GF-D8 (cell line): Measurements from ENCODE around the gene TRPM3.

ENCODE experiments used
- DNase-seq: peaks from one replicate; lab custom pipeline; 2025; lab: John Stamatoyannopoulos, UW

TRPM3 gene

DNA sequence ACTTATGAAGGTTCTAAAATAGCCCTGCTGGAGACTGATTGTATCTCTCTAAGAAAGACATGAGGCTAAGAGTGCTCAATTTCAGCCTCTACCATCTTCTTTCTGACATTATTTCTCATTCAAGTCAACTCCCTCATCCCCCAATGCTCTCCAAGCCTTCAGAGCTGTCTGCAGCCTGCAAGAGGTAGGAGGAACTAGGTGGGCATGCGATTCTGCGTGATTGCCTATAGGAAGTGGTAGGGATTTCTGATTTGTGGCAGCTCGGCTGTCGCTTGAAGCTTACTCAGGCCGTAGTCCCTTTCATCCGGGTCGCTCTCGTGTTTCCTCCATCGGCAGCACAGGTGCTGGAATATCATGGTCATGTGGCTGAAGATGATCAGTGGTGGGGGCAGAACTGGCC lies 568.9 kb downstream of the TRPM3 start:
- DNase-seq = no peak

- no peak for DNase-seq
Observed at GRCh38 chr9:70551801-70552200, 569.6 kb downstream of the TRPM3 start.

DNA sequence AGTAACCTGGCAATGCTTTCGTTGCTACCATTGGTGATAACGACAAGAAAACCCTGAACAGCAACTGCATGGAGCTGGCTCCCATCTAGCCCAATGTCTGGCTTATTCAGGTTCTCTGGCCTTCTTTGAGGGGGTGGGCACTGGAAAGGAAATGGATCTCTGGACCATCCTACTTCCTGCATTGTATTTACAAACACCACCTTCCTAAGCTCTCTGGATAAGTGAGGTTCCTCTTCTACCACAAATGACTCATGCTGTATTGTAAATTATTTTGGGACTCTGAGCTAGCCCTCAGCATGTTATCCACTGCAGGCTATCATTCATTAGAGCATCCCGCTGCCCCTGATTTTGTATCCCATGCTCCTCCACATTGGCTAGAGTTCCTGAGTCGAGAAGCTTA lies 570.0 kb downstream of the TRPM3 start:
- no peak for DNase-seq

DNA sequence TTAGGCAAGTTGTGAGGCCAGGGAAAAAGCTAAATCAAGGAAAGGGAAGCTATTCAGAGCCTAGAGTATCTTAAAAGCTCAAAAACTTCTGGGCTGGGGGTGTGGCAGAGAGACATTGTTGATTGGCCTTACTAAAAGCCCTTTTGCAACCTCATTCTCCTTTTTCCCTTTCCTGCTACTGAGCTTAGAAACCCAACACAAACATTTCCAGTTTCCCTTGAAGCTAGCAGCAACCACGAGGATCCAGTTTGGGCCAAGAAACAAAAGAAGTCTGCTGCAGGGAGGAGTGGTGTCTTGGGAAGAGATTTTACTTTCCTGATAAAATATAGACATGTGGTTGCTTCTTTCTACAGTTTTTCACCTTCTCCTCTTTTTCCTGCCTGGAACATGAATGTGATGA lies 571.5 kb downstream of the TRPM3 start:
- DNase-seq = no peak

DNA sequence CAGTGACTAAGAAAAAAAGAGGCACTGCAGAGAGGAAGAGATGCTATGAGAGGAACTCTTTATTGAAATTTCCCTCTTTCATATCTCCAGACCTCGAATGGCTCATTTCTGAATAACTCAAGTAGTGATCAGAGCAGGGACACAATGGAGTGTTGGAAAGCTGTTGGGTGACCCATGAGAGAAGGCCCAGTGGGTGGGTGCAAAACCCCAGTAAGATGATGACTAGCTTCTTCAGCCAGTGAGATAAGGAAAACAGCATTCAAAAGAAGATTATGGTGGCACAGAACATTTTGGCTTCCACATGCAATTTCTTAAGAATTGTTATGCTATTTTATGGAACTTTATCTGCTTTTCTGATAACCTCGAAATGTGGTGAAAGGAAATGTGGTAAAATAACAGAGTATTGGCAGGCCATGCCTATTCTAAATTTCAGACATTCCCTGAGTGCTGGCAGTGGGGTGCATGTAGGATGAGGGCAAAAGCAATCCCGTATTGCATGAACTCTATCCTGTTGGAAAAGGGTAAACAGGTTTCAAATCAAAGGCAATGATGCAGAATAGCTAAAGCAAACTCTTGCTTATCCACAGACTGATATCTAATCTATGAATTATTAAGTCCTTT lies 579.0 kb downstream of the TRPM3 start:
- DNase-seq = no peak

DNA sequence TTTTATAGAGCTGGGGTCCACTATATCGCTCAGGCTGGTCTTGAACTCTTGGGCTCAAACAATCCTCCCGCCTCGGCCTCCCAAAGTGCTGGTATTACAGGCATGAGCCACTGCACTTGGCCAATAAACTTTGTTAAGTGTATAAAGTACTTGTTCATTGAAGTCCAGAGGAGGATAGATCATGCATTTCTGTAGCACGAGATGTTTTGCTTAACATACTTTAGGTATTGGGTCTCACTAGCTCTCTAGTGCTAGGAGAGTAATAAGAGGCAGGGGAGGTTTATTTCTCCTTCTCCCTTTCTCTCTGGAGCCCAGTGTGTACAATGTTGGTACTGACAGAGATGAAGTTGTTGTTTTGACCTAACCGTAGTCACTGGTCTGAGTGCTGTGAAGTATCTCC lies 581.4 kb downstream of the TRPM3 start:
- DNase-seq = no peak

- DNase-seq = no peak
Observed at GRCh38 chr9:70539526-70539925, 581.9 kb downstream of the TRPM3 start.

- no peak for DNase-seq
Observed at GRCh38 chr9:70539001-70539400, 582.4 kb downstream of the TRPM3 start.

DNA sequence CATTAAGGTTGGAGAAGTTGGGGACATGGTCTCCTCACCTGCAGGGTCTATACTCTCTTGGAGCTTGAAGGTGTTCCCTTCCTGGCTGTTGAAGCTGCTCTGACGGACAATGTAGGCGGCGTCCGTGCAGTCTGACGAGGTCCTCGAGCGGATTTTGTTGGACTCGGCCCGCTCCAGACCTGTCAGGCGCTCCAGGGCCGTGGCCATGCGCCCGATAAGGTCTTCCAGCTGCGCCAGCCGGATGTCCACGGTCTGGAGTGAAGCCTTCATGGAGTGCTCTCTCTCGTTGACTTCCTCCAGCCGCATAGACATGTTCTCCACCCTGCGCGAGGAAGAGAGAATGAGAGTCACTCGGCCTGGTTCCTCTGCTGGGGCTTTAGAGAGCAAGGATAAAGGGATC lies 584.3 kb downstream of the TRPM3 start:
- DNase-seq = no peak

DNA sequence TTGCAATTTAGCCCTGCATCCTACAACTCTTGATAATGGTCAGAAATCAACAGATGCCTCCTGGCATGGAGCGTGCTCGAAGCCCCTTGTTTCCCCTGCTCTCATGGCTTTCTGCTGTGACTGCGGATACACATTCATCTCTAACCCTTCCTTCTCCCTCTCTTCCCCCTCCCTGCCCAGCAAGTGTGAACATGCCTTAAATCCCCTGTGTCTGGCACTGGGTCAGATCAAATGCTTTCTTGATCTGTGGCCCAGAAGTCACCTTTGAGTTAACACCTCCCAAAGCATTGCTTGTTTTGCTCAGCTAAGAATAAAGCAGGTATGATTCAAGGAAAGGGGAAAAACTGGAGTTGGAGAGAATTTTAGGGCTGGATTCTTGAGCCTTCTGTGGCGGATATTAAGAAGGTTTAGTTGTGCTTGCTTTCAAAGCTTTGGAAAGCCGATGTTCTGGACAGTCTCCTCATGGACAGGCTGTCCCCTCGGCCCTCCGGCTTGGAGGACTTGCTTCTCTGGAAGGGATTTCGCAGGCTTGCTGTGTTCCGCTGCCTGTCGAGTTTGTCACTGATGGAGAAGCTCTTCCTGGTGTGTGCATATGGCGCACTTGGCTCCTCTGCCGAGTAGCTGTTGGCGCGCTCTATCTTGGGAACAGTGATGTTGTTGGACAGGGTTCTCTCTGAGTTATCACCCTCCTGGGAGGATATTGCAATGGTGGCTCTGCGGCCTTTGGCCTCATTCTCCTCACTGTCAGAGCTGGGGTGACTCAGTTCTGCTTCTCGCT lies 585.7 kb downstream of the TRPM3 start:
- DNase-seq = no peak

DNA sequence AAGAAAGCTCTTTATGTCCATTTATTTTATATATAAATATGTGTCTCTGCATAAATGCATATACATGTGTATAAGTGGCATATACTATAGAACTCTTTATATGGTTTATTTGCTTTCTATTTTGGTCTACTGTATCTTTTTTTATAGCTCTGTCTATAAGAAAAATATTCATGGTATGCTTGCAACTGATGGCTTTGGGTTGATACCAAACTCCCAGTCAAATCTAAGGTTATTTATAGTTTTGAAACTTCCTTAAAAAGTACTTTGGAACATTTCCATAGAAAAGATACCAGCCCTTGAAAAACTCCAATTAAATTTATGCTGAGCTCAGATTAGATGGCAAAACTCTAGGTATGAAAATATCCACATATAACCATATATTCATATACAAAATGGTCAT lies 587.0 kb downstream of the TRPM3 start:
- no peak for DNase-seq

DNA sequence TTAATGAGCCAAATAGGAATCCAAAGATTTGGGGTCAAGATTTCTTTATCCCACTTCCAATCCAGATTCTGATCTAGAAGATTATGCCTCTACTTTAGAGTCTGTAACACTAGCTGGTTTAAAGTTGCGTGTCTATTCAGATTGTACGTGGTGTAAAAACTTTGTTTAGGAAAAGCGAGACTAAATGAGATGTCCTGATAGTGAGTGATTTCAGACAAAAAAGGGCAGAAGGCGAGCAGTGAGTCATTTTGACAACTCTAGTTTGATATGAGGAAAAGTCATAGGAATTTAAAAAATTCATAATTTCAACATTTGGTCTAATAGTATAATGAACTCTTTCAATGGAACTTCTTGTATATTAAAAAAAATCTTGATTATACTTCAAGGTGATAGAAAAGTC lies 587.4 kb downstream of the TRPM3 start:
- no peak for DNase-seq

DNA sequence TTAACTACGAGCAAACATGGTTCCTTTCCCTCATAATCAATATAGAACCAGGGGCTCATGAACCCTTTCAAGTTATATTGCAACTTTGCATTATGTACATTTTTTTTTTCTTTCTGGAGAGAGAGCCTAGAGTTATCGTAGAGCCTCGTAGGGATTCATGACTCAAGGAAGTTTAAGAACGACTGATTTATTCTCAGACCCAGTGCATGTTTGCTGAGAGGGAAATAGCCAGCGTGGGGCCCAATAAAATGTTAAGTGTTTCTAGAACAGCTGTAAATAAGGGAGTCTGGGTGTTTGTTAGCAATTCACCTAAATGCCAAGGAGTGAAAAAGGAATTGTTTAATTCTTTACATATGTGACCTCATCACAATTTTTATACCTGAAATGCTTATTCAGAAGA lies 587.9 kb downstream of the TRPM3 start:
- DNase-seq = no peak

- no peak for DNase-seq
Observed at GRCh38 chr9:70532716-70533115, 588.7 kb downstream of the TRPM3 start.

DNA sequence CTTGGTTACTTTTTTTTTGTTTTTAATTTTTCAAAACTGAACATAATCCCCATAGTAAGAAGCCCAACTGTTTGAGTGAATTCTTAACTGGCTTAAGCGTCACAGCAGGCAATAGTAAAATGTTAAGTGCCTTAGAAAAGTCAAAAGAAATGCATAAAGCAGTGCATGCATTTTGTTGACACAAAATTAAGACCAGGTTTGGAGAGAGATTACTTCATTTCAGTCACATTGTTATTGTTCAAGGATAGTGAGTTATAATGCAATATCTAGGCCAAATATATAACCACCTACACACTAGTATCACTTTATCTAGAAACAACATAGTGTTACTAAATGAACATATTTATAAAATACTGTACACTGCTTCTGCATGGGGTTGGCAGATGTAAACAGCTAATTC lies 590.1 kb downstream of the TRPM3 start:
- no peak for DNase-seq

GRCh38 chr9:70530716-70531115 lies 590.7 kb downstream of the TRPM3 start:
- DNase-seq = no peak

- no peak for DNase-seq
Observed at GRCh38 chr9:70529833-70530232, 591.6 kb downstream of the TRPM3 start.

- DNase-seq = no peak
Observed at GRCh38 chr9:70529377-70529776, 592.0 kb downstream of the TRPM3 start.

- DNase-seq = no peak
Observed at GRCh38 chr9:70526902-70527301, 594.5 kb downstream of the TRPM3 start.

- DNase-seq = no peak
Observed at GRCh38 chr9:70525519-70525918, 595.9 kb downstream of the TRPM3 start.

DNA sequence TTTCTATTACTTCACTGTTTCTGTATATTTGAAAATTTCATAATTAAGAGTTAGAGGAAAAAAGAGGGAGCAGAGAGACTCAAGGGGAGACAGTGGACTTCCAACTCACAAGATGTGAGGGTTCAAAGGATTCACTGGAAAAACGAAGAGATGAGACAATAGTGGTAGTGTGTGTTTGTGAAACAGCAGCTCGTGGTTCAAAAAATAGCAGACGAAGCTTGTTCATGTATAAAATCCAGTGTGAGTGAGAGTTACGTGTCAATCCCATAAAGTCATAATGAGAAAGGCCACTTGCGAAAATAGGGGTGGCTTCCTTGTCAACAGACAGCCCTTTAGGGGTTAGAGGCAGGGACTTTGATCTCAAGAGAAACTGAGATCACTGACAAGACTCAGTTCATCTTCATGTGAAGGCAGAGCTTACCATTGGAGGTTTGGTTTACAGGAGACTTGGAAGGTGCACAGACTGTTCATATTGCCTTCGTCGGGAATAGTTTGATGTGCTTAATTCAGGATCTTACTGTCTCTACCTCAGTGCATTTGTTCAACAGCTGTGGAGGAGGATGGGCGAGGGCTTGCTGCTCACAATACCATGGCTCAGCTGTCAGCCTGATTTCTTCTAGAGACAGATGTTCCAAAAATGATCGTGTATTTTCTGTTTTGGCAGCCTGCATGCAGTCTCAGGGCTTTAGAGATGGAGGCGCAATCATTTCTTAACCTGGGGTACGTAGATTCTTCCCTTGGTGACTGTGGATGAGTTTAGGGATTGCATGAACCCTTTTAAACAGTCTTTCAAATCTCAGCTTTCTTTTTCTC lies 601.3 kb downstream of the TRPM3 start:
- no peak for DNase-seq

- no peak for DNase-seq
Observed at GRCh38 chr9:70517926-70518610, 603.4 kb downstream of the TRPM3 start.

GRCh38 chr9:70514273-70514672 lies 607.1 kb downstream of the TRPM3 start:
- DNase-seq = no peak
